ENCODE measurements around the gene PEX7. TPM values are rescaled to one million over a fixed set of nuclear protein-coding genes. Genes with fewer than 3 reads are reported as not detected.
A peak's percentile ranks its signal among the peaks of the same experiment; 100 is the strongest.

Gene PEX7
- total and polyA plus RNA-seq, 2 of the 8 experiments (the other 6 are each of a cell fraction or from before 2014, with no cell fraction given): 6.4 to 11.0 TPM

DNA sequence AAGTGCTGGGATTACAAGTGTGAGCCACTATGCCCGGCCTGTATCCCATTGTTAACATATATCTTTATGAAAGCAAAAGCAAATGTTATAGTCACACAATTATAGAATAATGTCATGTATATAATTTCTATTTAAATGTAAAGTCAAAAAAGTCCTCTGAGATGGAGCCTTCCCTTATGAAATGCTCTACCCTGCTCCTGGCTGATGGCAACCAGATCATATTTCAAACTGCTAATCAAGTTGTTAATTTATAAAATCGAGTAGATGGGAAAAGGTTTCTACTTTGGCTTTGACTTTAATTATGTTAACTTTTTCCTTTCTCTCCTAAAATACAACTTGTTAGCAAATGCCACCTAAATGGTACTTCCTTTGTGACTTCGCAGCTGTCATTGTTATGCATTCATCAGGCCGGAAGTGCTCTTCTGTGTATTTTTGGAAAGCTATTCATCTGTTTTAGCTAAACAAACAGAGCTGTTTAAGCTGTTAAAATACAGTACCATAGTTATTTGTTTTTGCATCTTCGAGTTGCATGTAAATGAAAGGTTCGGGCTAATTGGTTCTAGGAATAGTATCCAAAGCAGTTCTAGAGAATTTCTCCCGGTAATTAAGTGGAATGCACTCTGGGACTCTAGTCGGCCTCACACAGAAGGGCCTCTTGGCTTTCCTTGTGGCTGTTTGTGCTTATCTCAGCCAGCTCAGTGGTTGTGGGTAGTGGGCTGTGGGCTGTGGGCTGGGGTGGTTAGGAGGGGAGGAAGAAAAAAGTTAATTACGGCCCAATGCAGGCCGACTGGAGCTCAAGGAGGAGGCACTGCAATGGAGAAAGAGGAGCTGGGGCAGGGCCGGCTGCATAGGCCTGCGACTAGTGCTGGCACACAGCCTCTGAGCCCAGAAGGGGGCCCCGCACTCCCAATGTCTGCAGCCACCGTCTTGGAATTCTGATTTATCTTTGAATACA is 134.5 kb downstream of the PEX7 start (continued):
- no peak for TF ChIP-seq CTBP2 (IDR thresholded peaks at IDR 0.05; ENCODE audit: borderline replicate concordance, insufficient read depth, insufficient read length, low read length)
- TF ChIP-seq, protein P1, sequence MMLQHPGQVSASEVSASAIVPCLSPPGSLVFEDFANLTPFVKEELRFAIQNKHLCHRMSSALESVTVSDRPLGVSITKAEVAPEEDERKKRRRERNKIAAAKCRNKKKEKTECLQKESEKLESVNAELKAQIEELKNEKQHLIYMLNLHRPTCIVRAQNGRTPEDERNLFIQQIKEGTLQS (IDR thresholded peaks at IDR 0.05; ENCODE audit: insufficient read depth, low read depth, low read length): no peak
- TF ChIP-seq NRF1 (IDR thresholded peaks at IDR 0.05; ENCODE audit: low read depth, low read length): no peak
- no peak for TF ChIP-seq KDM1A (IDR thresholded peaks at IDR 0.05; ENCODE audit: borderline replicate concordance, low read length)
- no peak for TF ChIP-seq TCF12 (IDR thresholded peaks at IDR 0.05; ENCODE audit: low read depth, low read length)
- TF ChIP-seq SP4 (IDR thresholded peaks at IDR 0.05; ENCODE audit: low read length): no peak
- TF ChIP-seq PHF8 (conservative IDR thresholded peaks at IDR 0.05; ENCODE audit: low read depth, low read length): no peak
- peak; percentile 25 to 48; a peak in 3 of 4 replicates for TF ChIP-seq RAD21 (IDR thresholded peaks at IDR 0.05 in 1 of 2, conservative IDR thresholded peaks at IDR 0.05 in 1 of 2; ENCODE audit: low read depth in 2 of 2, low read length in 2 of 2)
- TF ChIP-seq EGR1 (IDR thresholded peaks at IDR 0.05; ENCODE audit: borderline replicate concordance, low read depth, low read length): no peak
- peak; percentile 34 for TF ChIP-seq ASH2L (IDR thresholded peaks at IDR 0.05; ENCODE audit: low read length)
- peak in 1 of 2 experiments; percentile 81; a peak in 2 of 3 replicates for TF ChIP-seq EP300 (IDR thresholded peaks at IDR 0.05; ENCODE audit: borderline replicate concordance in 1 of 2, low read depth in 2 of 2, low read length in 2 of 2)
- TF ChIP-seq RXRA (IDR thresholded peaks at IDR 0.05; ENCODE audit: insufficient read depth, low read depth, low read length): no peak
- no peak for TF ChIP-seq ZNF274 (IDR thresholded peaks at IDR 0.05; ENCODE audit: borderline replicate concordance, extremely low read depth, low read length)
- TF ChIP-seq POLR2AphosphoS5 (IDR thresholded peaks at IDR 0.05; ENCODE audit: low read depth, low read length): no peak
- no peak for TF ChIP-seq YY1 (IDR thresholded peaks at IDR 0.05; ENCODE audit: low read depth, low read length)
- TF ChIP-seq, protein P2, sequence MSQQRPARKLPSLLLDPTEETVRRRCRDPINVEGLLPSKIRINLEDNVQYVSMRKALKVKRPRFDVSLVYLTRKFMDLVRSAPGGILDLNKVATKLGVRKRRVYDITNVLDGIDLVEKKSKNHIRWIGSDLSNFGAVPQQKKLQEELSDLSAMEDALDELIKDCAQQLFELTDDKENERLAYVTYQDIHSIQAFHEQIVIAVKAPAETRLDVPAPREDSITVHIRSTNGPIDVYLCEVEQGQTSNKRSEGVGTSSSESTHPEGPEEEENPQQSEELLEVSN (IDR thresholded peaks at IDR 0.05): no peak
- no peak for TF ChIP-seq SIRT6 (IDR thresholded peaks at IDR 0.05; ENCODE audit: low read length)
- no peak; a peak in 1 of 3 replicates for TF ChIP-seq POLR2A (IDR thresholded peaks at IDR 0.05; ENCODE audit: control extremely low read depth in 1 of 2, low read depth in 2 of 2, low read length in 2 of 2)
- TF ChIP-seq KDM4A (IDR thresholded peaks at IDR 0.05; ENCODE audit: low read depth, low read length, severe bottlenecking): no peak
- no peak for TF ChIP-seq SRF (IDR thresholded peaks at IDR 0.05; ENCODE audit: low read depth, low read length)
- no peak for TF ChIP-seq BCL11A (IDR thresholded peaks at IDR 0.05; ENCODE audit: low read depth in 2 of 2, low read length in 2 of 2)
- TF ChIP-seq, protein P3, sequence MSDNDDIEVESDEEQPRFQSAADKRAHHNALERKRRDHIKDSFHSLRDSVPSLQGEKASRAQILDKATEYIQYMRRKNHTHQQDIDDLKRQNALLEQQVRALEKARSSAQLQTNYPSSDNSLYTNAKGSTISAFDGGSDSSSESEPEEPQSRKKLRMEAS (IDR thresholded peaks at IDR 0.05): no peak
- no peak for TF ChIP-seq CHD1 (IDR thresholded peaks at IDR 0.05; ENCODE audit: low read depth, low read length)

Data from H1 (cell line).